ENCODE results near the gene PLAC9. TPM values are rescaled to one million over a fixed set of nuclear protein-coding genes. Genes with fewer than 3 reads are reported as not detected.
A peak's percentile ranks its signal among the peaks of the same experiment; 100 is the strongest.
"Not testable (repeated sequence)": the region's sequence is repeated elsewhere in the genome, so short reads cannot be mapped to it uniquely, and the experiment has no call there.

Gene PLAC9
- total RNA-seq, 1 donor from 2014 or later: 8.5 TPM

- DNase-seq (ENCODE audit: low spot score): no peak
These were observed 6.7 kb downstream of the PLAC9 start for GRCh38 chr10:80139265-80139664.

GRCh38 chr10:80140251-80140650, 7.7 kb downstream of the PLAC9 start:
- DNase-seq (ENCODE audit: low spot score): no peak

- DNase-seq (ENCODE audit: low spot score): no peak
These were observed 9.3 kb downstream of the PLAC9 start for GRCh38 chr10:80141696-80142460.

GRCh38 chr10:80144067-80144695, 11.7 kb downstream of the PLAC9 start:
- DNase-seq (ENCODE audit: low spot score): no peak

GRCh38 chr10:80144696-80145131, 12.2 kb downstream of the PLAC9 start:
- no peak for DNase-seq (ENCODE audit: low spot score)

- not testable (repeated sequence) for DNase-seq (ENCODE audit: low spot score)
These were observed 13.1 kb downstream of the PLAC9 start for GRCh38 chr10:80145406-80146308.

GRCh38 chr10:80146918-80147317, 14.4 kb downstream of the PLAC9 start:
- no peak for DNase-seq (ENCODE audit: low spot score)

- no peak for DNase-seq (ENCODE audit: low spot score)
These were observed 15.8 kb downstream of the PLAC9 start for GRCh38 chr10:80148166-80148805.

GRCh38 chr10:80149123-80149522, 16.6 kb downstream of the PLAC9 start:
- DNase-seq (ENCODE audit: low spot score): no peak

- no peak for DNase-seq (ENCODE audit: low spot score)
These were observed 17.6 kb downstream of the PLAC9 start for GRCh38 chr10:80150172-80150571.

GRCh38 chr10:80152820-80153219, 20.3 kb downstream of the PLAC9 start:
- DNase-seq (ENCODE audit: low spot score): no peak

GRCh38 chr10:80153460-80153859, 20.9 kb downstream of the PLAC9 start:
- DNase-seq (ENCODE audit: low spot score): no peak

GRCh38 chr10:80154626-80154977, 22.1 kb downstream of the PLAC9 start:
- no peak for DNase-seq (ENCODE audit: low spot score)

GRCh38 chr10:80154978-80155695, 22.6 kb downstream of the PLAC9 start:
- DNase-seq (ENCODE audit: low spot score): no peak

GRCh38 chr10:80155696-80156215, 23.2 kb downstream of the PLAC9 start:
- no peak for DNase-seq (ENCODE audit: low spot score)

GRCh38 chr10:80156216-80156615, 23.7 kb downstream of the PLAC9 start:
- no peak for DNase-seq (ENCODE audit: low spot score)

- DNase-seq (ENCODE audit: low spot score): no peak
These were observed 25.0 kb downstream of the PLAC9 start for GRCh38 chr10:80157561-80157960.

GRCh38 chr10:80158126-80158525, 25.6 kb downstream of the PLAC9 start:
- no peak for DNase-seq (ENCODE audit: low spot score)

- DNase-seq (ENCODE audit: low spot score): peak; percentile 78
These were observed 26.1 kb downstream of the PLAC9 start for GRCh38 chr10:80158598-80159127.

GRCh38 chr10:80159166-80159873, 26.8 kb downstream of the PLAC9 start:
- DNase-seq (ENCODE audit: low spot score): no peak
